Nephron progenitor cell (in vitro differentiated cells): ENCODE results near the gene NEK6.

ENCODE experiments used
- DNase-seq: peaks from one replicate; pipeline ENCODE4 v3.0.0; 2021
- H3K27ac Mint-ChIP-seq: 2 replicates; pipeline ENCODE4 v1.8.0; 2021; ENCODE audit warnings: mild to moderate bottlenecking, moderate library complexity, mixed read lengths
- H3K27me3 Mint-ChIP-seq: 2 replicates; pipeline ENCODE4 v1.8.0; 2021; ENCODE audit warnings: mild to moderate bottlenecking, low read depth, mixed read lengths; ENCODE audit not compliant: poor library complexity
- H3K36me3 Mint-ChIP-seq: 2 replicates; pipeline ENCODE4 v1.8.0; 2021; ENCODE audit warnings: low read depth, mixed read lengths
- H3K4me1 Mint-ChIP-seq: 2 replicates; pipeline ENCODE4 v1.8.0; 2021; ENCODE audit warnings: mixed read lengths
- H3K4me3 Mint-ChIP-seq: 2 replicates; pipeline ENCODE4 v1.8.0; 2021; ENCODE audit warnings: mild to moderate bottlenecking, moderate library complexity, mixed read lengths
- H3K9me3 Mint-ChIP-seq: 2 replicates; pipeline ENCODE4 v1.8.0; 2021; ENCODE audit warnings: mild to moderate bottlenecking, moderate library complexity, mixed read lengths
- TF ChIP-seq, protein P1 (sequence below): fragments of 200-600 bp; sonication (generic); IDR thresholded peaks from 2 replicates; pipeline ENCODE4 v1.5.0; 2021; ENCODE audit warnings: antibody characterized with exemption

NEK6 gene

DNA sequence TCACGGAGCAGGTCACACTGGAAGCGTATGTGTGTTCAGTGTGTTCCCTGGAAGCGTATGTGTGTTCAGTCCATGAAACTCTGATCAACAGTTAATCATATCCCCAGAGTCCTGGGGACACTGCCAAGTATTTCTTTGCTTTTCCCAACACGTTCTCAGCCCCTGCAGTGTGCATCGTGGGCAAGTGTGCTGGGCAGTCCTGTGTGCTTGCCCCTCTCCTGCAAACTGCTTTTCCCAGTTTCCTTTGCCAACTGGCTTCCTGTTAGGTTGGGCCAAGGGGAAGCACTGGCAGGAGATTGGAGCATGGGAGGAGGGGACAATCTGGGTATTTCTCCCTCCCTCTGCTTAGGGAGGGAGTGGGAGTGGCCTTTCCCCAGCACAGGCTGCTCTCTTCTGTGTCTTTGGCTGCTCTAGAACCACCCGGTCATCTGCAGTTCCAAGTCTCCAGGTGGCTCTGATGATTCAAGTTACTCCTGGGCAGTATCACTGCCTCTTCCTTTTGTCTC is 36.8 kb upstream of the NEK6 start:
- Mint-ChIP-seq H3K27ac (no peak overlapping the region), H3K4me1 (peaks cover 13% of the 10 kb centered on the region), H3K27me3 (peaks cover 8% of the 10 kb centered on the region), H3K9me3 (no peaks in the 10 kb centered on the region), H3K36me3 (no peaks in the 10 kb centered on the region), H3K4me3 (no peak overlapping the region)
- no peak for DNase-seq
- TF ChIP-seq, protein P1, sequence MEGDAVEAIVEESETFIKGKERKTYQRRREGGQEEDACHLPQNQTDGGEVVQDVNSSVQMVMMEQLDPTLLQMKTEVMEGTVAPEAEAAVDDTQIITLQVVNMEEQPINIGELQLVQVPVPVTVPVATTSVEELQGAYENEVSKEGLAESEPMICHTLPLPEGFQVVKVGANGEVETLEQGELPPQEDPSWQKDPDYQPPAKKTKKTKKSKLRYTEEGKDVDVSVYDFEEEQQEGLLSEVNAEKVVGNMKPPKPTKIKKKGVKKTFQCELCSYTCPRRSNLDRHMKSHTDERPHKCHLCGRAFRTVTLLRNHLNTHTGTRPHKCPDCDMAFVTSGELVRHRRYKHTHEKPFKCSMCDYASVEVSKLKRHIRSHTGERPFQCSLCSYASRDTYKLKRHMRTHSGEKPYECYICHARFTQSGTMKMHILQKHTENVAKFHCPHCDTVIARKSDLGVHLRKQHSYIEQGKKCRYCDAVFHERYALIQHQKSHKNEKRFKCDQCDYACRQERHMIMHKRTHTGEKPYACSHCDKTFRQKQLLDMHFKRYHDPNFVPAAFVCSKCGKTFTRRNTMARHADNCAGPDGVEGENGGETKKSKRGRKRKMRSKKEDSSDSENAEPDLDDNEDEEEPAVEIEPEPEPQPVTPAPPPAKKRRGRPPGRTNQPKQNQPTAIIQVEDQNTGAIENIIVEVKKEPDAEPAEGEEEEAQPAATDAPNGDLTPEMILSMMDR: no peak

DNA sequence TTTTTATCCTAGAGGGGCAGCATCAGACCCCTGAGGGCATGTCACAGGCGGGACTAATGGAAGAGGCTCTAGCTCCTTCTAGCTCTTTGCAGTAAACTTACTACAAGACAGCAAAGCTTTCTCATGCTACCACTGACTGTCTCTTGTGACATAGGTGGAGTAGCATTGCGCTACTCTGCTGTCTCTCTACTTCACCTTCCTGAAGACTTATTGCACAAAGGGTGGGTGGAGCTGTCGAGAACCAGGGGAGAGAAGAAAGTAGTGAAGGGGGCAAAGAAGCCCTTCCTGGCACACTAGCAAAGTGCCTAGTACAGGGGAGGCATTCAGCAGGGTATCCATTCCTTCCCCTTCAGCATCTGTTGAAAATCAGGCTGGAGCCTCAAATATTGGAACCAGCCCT is 36.1 kb upstream of the NEK6 start:
- peaks cover 8% of the 10 kb centered on the region for H3K27me3 Mint-ChIP-seq
- H3K27ac Mint-ChIP-seq: no peak overlapping the region
- H3K4me3 Mint-ChIP-seq: no peak overlapping the region
- H3K36me3 Mint-ChIP-seq: no peaks in the 10 kb centered on the region
- no peaks in the 10 kb centered on the region for H3K9me3 Mint-ChIP-seq
- no peak for DNase-seq
- TF ChIP-seq, protein P1: no peak
- peaks cover 13% of the 10 kb centered on the region for H3K4me1 Mint-ChIP-seq

DNA sequence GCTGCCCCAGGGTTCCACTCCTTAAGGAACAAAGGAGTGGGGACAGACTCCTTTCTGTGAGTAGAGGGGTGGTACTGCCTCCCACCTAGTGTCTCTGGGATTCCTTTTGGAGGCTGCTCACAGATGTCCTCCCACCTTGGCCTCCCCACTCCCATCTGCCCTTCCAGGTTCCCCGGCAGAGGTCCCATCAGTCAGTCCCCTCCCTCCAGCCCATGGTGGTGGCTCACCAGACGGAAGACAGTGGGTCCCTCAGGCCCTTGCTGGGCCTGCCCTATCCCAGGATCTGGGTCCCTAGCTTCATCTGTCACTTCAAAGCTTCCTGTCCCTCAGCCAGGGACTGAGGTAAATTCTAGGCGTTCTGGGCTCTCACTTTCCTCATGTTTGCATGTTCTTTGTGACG is 35.6 kb upstream of the NEK6 start:
- H3K27me3 Mint-ChIP-seq: peaks cover 8% of the 10 kb centered on the region

DNA sequence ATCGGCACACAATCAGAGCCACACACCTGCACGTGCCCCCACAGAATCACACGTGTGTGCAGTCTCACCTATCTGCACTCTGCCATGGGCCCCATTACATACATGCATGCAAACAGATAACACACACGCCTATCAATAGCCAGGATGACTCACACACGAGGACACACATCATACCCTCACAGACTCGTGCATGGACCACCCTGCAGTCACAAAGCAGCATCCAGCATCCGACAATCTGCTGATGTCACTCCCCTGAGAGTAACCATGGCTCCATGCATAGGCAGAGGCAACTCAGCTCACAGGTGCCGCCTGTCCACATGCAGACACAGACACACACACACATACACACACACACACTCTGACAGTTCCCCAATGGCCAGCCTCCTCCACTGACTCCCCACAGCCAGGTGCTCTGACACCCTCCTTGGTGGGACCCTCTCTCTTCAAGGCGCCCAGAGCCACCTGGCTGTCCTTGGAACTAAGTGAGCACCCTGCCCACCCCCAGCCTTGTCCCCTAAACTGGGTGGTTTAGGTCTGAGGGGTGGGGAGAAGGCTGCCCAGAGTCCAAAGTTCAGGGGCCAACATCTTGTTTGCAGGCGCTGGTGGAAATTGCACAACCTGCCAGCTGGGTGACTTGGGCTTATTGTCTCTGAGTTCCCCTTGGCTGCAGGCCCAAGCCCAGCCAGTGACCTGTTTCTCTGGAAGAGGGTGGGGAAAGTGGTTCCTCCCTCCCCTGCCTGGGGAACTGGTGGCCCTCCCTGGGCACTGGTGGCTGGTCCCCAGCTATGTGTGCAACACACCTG is 34.6 kb upstream of the NEK6 start:
- peaks cover 8% of the 10 kb centered on the region for H3K27me3 Mint-ChIP-seq
- no peak overlapping the region for H3K27ac Mint-ChIP-seq
- no peaks in the 10 kb centered on the region for H3K36me3 Mint-ChIP-seq
- no peaks in the 10 kb centered on the region for H3K9me3 Mint-ChIP-seq
- no peak for DNase-seq
- H3K4me1 Mint-ChIP-seq: peaks cover 5% of the 10 kb centered on the region
- TF ChIP-seq, protein P1: no peak
- H3K4me3 Mint-ChIP-seq: no peak overlapping the region

More for the DNA sequence above, 35.6 kb upstream of the NEK6 start:
- no peaks in the 10 kb centered on the region for H3K36me3 Mint-ChIP-seq
- TF ChIP-seq, protein P1: no peak
- DNase-seq: no peak
- H3K4me1 Mint-ChIP-seq: peaks cover 10% of the 10 kb centered on the region
- no peak overlapping the region for H3K27ac Mint-ChIP-seq
- no peaks in the 10 kb centered on the region for H3K9me3 Mint-ChIP-seq
- H3K4me3 Mint-ChIP-seq: no peak overlapping the region

DNA sequence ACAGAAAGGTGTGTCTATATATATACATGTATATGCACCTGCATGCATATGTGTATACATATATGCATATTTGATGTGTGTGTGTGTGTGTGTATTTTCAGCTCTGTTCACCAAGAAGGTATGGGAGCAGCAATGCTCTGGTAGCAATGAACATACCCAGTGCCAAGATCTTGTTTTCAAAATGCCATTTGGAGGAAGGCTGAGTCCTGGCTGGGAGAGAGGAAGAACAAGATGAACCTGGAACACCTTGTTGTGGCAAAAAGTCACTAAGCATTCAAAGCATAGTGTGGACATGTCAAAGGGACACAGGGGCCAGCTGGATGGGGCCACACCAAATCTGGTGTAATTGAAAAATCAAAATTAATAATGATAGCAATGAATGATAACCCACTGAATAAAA is 31.8 kb upstream of the NEK6 start:
- H3K27me3 Mint-ChIP-seq: peaks cover 8% of the 10 kb centered on the region
- no peaks in the 10 kb centered on the region for H3K36me3 Mint-ChIP-seq
- H3K9me3 Mint-ChIP-seq: no peaks in the 10 kb centered on the region
- peaks cover 5% of the 10 kb centered on the region for H3K4me1 Mint-ChIP-seq
- TF ChIP-seq, protein P1: no peak
- H3K4me3 Mint-ChIP-seq: no peak overlapping the region
- no peak overlapping the region for H3K27ac Mint-ChIP-seq
- DNase-seq: no peak

DNA sequence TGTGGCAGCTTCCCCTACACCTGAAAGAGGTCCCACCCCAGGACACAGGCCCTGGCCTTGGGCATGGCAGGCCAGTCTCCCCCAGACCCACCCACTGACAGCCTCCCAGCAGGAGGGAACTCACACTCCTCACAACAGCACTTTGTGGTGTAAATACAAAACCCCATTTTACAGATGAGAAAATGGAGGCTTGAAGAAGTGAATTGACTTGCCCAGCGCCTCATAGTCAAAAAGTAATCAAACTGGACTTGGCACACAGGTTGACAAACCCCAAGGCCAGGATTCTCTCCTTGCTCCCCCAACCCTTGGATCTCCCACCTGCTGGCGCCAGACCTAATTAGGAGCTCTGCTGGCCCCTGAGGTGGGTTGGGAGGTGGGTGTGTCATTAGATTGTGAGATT is 29.2 kb upstream of the NEK6 start:
- H3K36me3 Mint-ChIP-seq: no peaks in the 10 kb centered on the region
- DNase-seq: no peak
- no peak overlapping the region for H3K4me3 Mint-ChIP-seq
- peaks cover 5% of the 10 kb centered on the region for H3K4me1 Mint-ChIP-seq
- no peaks in the 10 kb centered on the region for H3K9me3 Mint-ChIP-seq
- H3K27ac Mint-ChIP-seq: no peak overlapping the region
- TF ChIP-seq, protein P1: no peak
- H3K27me3 Mint-ChIP-seq: peaks cover 13% of the 10 kb centered on the region
